Measurements from ENCODE around the gene S100A6.

The S100A6 gene

DNA sequence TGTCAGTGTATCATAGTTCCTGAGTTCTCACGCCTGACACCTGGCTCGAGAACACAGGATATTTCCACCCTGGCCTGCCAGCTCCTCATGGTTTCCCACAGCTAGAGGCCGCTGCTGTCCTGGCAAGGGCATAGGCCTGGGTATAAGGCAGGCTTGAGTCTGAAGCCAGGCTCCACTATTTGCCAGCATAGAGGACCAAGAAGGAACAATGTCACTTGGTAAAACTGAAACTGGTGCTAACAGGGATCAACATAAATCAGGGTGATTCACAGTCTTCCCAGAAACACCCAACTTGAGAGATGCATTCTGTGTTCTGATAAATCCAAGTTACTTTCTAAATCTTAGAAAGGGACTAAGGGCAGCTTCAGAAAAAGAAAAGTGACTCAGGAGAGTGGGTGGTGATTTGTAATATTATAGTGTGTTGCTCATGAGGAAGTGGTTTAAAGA, 36.8 kb upstream of the S100A6 start:
- Histone ChIP-seq H3K27ac (ENCODE audit: low read depth, low read length) (no peak overlapping the region), H3K9me3 (ENCODE audit: insufficient read depth, low read depth, low read length) (peaks cover 2% of the 10 kb centered on the region), H2BK12ac (ENCODE audit: low read length) (no peak overlapping the region), H3K79me1 (ENCODE audit: low read length) (peaks cover 21% of the 10 kb centered on the region), H3K4me3 (ENCODE audit: low read depth, low read length) (no peak overlapping the region), H3K18ac (ENCODE audit: low read length) (no peak overlapping the region), H2AK5ac (ENCODE audit: low read length) (no peak overlapping the region), H4K91ac (ENCODE audit: low read depth, low read length) (no peak overlapping the region), H4K12ac (ENCODE audit: low read depth, low read length) (no peak overlapping the region), H3K23ac (ENCODE audit: low read length) (no peak overlapping the region), H3K4me1 (ENCODE audit: control insufficient read depth in 1 of 2, insufficient read depth in 2 of 2, low read length in 2 of 2) (peaks cover 7 to 14% of the 10 kb centered on the region in 2 experiments), H3K4ac (ENCODE audit: low read depth, low read length) (no peak overlapping the region), H3K14ac (ENCODE audit: low read length) (no peak overlapping the region), H2BK5ac (ENCODE audit: low read depth, low read length, poor library complexity) (no peak overlapping the region), H4K8ac (ENCODE audit: low read depth, low read length) (no peak overlapping the region), H3K79me2 (ENCODE audit: control insufficient read depth, insufficient read depth, low read length, poor library complexity) (peaks cover 3% of the 10 kb centered on the region), H2AFZ (ENCODE audit: insufficient read depth, low read length, poor library complexity) (no peak overlapping the region), H3K9ac (ENCODE audit: low read length) (no peak overlapping the region), H3K36me3 (ENCODE audit: control insufficient read depth in 1 of 2, insufficient read depth in 2 of 2, low read length in 2 of 2) (no peaks in the 10 kb centered on the region), H3K4me2 (ENCODE audit: low read length) (no peak overlapping the region), H3K27me3 (ENCODE audit: insufficient read depth, low read length) (no peaks in the 10 kb centered on the region), H2BK120ac (ENCODE audit: insufficient read depth, low read length, poor library complexity) (no peak overlapping the region)
- WGBS (ENCODE audit: extremely low coverage, insufficient coverage, insufficient read length): no CpG with 5 or more reads among the region's 3 CpGs
- peak; percentile 69 to 79 for DNase-seq

DNA sequence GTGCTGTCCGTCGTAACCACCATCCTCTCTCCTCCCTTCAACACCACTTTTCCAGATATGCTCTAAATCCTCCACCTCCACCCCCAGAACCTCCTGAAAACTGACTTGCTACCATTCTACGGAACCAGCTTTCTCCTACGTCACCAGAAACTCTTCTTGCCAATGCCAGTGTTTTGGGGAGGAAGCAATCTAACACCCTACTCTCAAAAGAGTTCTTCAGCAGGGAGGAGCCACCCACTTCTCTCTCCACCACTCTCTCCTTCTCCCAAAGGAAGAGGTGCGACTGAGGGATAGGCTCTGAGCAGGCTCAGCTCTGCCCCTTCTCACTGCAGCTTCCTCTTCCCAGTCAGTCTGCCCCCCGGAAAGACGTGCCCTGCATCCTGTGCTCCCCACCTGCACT, 35.9 kb upstream of the S100A6 start:
- Histone ChIP-seq H4K12ac (ENCODE audit: low read depth, low read length) (no peak overlapping the region), H2AFZ (ENCODE audit: insufficient read depth, low read length, poor library complexity) (no peak overlapping the region), H3K27me3 (ENCODE audit: insufficient read depth, low read length) (no peaks in the 10 kb centered on the region), H3K23ac (ENCODE audit: low read length) (no peak overlapping the region), H3K4ac (ENCODE audit: low read depth, low read length) (no peak overlapping the region), H3K9me3 (ENCODE audit: insufficient read depth, low read depth, low read length) (no peaks in the 10 kb centered on the region), H4K8ac (ENCODE audit: low read depth, low read length) (no peak overlapping the region), H2BK12ac (ENCODE audit: low read length) (peak overlapping the region; percentile 76), H3K14ac (ENCODE audit: low read length) (no peak overlapping the region), H2AK5ac (ENCODE audit: low read length) (peak overlapping the region; percentile 13), H3K4me2 (ENCODE audit: low read length) (no peak overlapping the region), H3K9ac (ENCODE audit: low read length) (no peak overlapping the region), H3K36me3 (ENCODE audit: control insufficient read depth in 1 of 2, insufficient read depth in 2 of 2, low read length in 2 of 2) (no peaks in the 10 kb centered on the region), H3K4me1 (ENCODE audit: control insufficient read depth in 1 of 2, insufficient read depth in 2 of 2, low read length in 2 of 2) (peaks cover 14 to 21% of the 10 kb centered on the region in 2 experiments), H4K91ac (ENCODE audit: low read depth, low read length) (peak overlapping the region; percentile 21), H2BK120ac (ENCODE audit: insufficient read depth, low read length, poor library complexity) (no peak overlapping the region), H3K4me3 (ENCODE audit: low read depth, low read length) (no peak overlapping the region), H3K18ac (ENCODE audit: low read length) (no peak overlapping the region), H3K79me2 (ENCODE audit: control insufficient read depth, insufficient read depth, low read length, poor library complexity) (peaks cover 9% of the 10 kb centered on the region), H3K79me1 (ENCODE audit: low read length) (peaks cover 29% of the 10 kb centered on the region), H3K27ac (ENCODE audit: low read depth, low read length) (no peak overlapping the region), H2BK5ac (ENCODE audit: low read depth, low read length, poor library complexity) (no peak overlapping the region)
- DNase-seq: no peak
- no CpG with 5 or more reads among the region's 7 CpGs for WGBS (ENCODE audit: extremely low coverage, insufficient coverage, insufficient read length)

DNA sequence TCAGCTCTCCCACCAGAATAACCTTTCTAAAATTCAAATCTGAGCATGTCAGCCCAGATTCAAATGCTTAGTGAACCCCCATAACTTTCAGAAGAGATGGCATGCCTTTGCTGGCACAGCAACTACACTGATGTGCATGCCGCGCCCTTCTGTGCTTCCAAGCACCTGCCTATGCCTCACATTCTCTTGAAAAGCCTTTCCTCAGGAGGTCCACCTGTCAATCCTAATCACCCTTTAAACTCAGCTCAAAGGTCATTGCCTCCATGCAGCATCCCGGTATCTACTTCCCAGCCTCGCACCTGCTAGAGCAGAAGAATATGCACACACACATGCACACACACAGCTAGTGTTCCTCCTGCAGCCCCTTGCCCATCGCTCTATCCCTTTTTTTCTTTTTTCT, 35.1 kb upstream of the S100A6 start:
- Histone ChIP-seq H3K36me3 (ENCODE audit: control insufficient read depth in 1 of 2, insufficient read depth in 2 of 2, low read length in 2 of 2) (no peaks in the 10 kb centered on the region), H3K4me3 (ENCODE audit: low read depth, low read length) (no peak overlapping the region), H3K9me3 (ENCODE audit: insufficient read depth, low read depth, low read length) (no peaks in the 10 kb centered on the region), H2BK120ac (ENCODE audit: insufficient read depth, low read length, poor library complexity) (no peak overlapping the region), H3K27me3 (ENCODE audit: insufficient read depth, low read length) (no peaks in the 10 kb centered on the region), H3K23ac (ENCODE audit: low read length) (no peak overlapping the region), H2AK5ac (ENCODE audit: low read length) (no peak overlapping the region), H3K14ac (ENCODE audit: low read length) (no peak overlapping the region), H3K27ac (ENCODE audit: low read depth, low read length) (no peak overlapping the region), H3K79me2 (ENCODE audit: control insufficient read depth, insufficient read depth, low read length, poor library complexity) (peaks cover 10% of the 10 kb centered on the region), H3K4ac (ENCODE audit: low read depth, low read length) (no peak overlapping the region), H3K79me1 (ENCODE audit: low read length) (peaks cover 36% of the 10 kb centered on the region), H3K18ac (ENCODE audit: low read length) (no peak overlapping the region), H3K9ac (ENCODE audit: low read length) (no peak overlapping the region), H4K8ac (ENCODE audit: low read depth, low read length) (no peak overlapping the region), H3K4me1 (ENCODE audit: control insufficient read depth in 1 of 2, insufficient read depth in 2 of 2, low read length in 2 of 2) (peaks cover 21 to 28% of the 10 kb centered on the region in 2 experiments), H4K91ac (ENCODE audit: low read depth, low read length) (peak overlapping the region; percentile 53), H2BK5ac (ENCODE audit: low read depth, low read length, poor library complexity) (no peak overlapping the region), H4K12ac (ENCODE audit: low read depth, low read length) (no peak overlapping the region), H2AFZ (ENCODE audit: insufficient read depth, low read length, poor library complexity) (no peak overlapping the region), H3K4me2 (ENCODE audit: low read length) (no peak overlapping the region), H2BK12ac (ENCODE audit: low read length) (no peak overlapping the region)
- DNase-seq: no peak
- WGBS (ENCODE audit: extremely low coverage, insufficient coverage, insufficient read length): no CpG with 5 or more reads among the region's 5 CpGs

DNA sequence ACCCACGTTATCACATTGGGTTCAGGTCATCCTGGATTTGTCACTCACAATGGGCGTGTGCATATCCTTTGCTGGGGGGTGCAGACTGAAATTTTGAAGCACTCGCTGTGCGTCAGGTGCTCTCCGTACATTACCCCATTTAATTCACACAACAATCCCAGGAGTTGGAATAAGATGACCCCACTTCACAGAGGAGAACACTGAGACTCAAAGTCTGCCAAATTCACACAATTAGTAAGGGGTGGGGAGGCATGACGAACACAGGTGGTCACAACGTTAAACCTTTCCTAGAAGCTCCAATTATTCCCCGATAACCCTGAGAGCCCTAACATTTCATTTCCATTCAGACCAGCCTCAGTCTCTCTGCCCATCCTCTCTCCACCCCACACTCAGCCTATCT, 33.7 kb upstream of the S100A6 start:
- H3K36me3 ChIP-seq (ENCODE audit: control insufficient read depth in 1 of 2, insufficient read depth in 2 of 2, low read length in 2 of 2): no peaks in the 10 kb centered on the region
- no CpG with 5 or more reads among the region's 8 CpGs for WGBS (ENCODE audit: extremely low coverage, insufficient coverage, insufficient read length)
- peak overlapping the region; percentile 85 for H2BK12ac ChIP-seq (ENCODE audit: low read length)

More for the DNA sequence above, 33.7 kb upstream of the S100A6 start:
- no peak overlapping the region for H4K12ac ChIP-seq (ENCODE audit: low read depth, low read length)
- peak overlapping the region; percentile 96 for H4K91ac ChIP-seq (ENCODE audit: low read depth, low read length)
- no peak overlapping the region for H3K23ac ChIP-seq (ENCODE audit: low read length)
- H3K27me3 ChIP-seq (ENCODE audit: insufficient read depth, low read length): no peaks in the 10 kb centered on the region
- peak overlapping the region; percentile 93 for H2BK120ac ChIP-seq (ENCODE audit: insufficient read depth, low read length, poor library complexity)
- no peak overlapping the region for H2AFZ ChIP-seq (ENCODE audit: insufficient read depth, low read length, poor library complexity)
- peaks cover 47% of the 10 kb centered on the region for H3K79me1 ChIP-seq (ENCODE audit: low read length)
- H3K9me3 ChIP-seq (ENCODE audit: insufficient read depth, low read depth, low read length): no peaks in the 10 kb centered on the region
- H2AK5ac ChIP-seq (ENCODE audit: low read length): peak overlapping the region; percentile 73
- no peak overlapping the region for H3K4me2 ChIP-seq (ENCODE audit: low read length)
- peaks cover 28 to 39% of the 10 kb centered on the region in 2 experiments for H3K4me1 ChIP-seq (ENCODE audit: control insufficient read depth in 1 of 2, insufficient read depth in 2 of 2, low read length in 2 of 2)
- no peak overlapping the region for H3K9ac ChIP-seq (ENCODE audit: low read length)
- DNase-seq: no peak
- peak overlapping the region; percentile 66 for H3K14ac ChIP-seq (ENCODE audit: low read length)
- H3K18ac ChIP-seq (ENCODE audit: low read length): no peak overlapping the region
- H3K4me3 ChIP-seq (ENCODE audit: low read depth, low read length): no peak overlapping the region
- peak overlapping the region; percentile 26 for H3K4ac ChIP-seq (ENCODE audit: low read depth, low read length)
- H2BK5ac ChIP-seq (ENCODE audit: low read depth, low read length, poor library complexity): peak overlapping the region; percentile 4
- H3K79me2 ChIP-seq (ENCODE audit: control insufficient read depth, insufficient read depth, low read length, poor library complexity): peaks cover 16% of the 10 kb centered on the region
- H3K27ac ChIP-seq (ENCODE audit: low read depth, low read length): peak overlapping the region; percentile 100
- peak overlapping the region; percentile 0 for H4K8ac ChIP-seq (ENCODE audit: low read depth, low read length)
